ENCODE measurements around the gene MAD1L1.

MAD1L1 gene

GRCh38 chr7:2010551-2011265 is 222.0 kb downstream of the MAD1L1 start:
- no peak for DNase-seq

GRCh38 chr7:2010101-2010500 is 222.6 kb downstream of the MAD1L1 start:
- no peak for DNase-seq

GRCh38 chr7:2009541-2010001 is 223.2 kb downstream of the MAD1L1 start:
- DNase-seq: no peak

- DNase-seq: no peak
Observed at GRCh38 chr7:2008936-2009540, 223.7 kb downstream of the MAD1L1 start.

- no peak for DNase-seq
Observed at GRCh38 chr7:2008101-2008935, 224.4 kb downstream of the MAD1L1 start.

- no peak for DNase-seq
Observed at GRCh38 chr7:2007551-2007950, 225.2 kb downstream of the MAD1L1 start.

GRCh38 chr7:2006921-2007381 is 225.8 kb downstream of the MAD1L1 start:
- DNase-seq: no peak

- no peak for DNase-seq
Observed at GRCh38 chr7:2006231-2006771, 226.4 kb downstream of the MAD1L1 start.

GRCh38 chr7:2005786-2006185 is 227.0 kb downstream of the MAD1L1 start:
- DNase-seq: no peak

GRCh38 chr7:2004841-2005725 is 227.7 kb downstream of the MAD1L1 start:
- DNase-seq: no peak

- DNase-seq: no peak
Observed at GRCh38 chr7:2003931-2004812, 228.6 kb downstream of the MAD1L1 start.

- no peak for DNase-seq
Observed at GRCh38 chr7:2003451-2003930, 229.3 kb downstream of the MAD1L1 start.

GRCh38 chr7:2002561-2003450 is 229.9 kb downstream of the MAD1L1 start:
- DNase-seq: no peak

- DNase-seq: no peak
Observed at GRCh38 chr7:2001601-2002442, 230.9 kb downstream of the MAD1L1 start.

GRCh38 chr7:2000746-2001321 is 231.9 kb downstream of the MAD1L1 start:
- no peak for DNase-seq

GRCh38 chr7:2000153-2000687 is 232.5 kb downstream of the MAD1L1 start:
- DNase-seq: no peak

- no peak for DNase-seq
Observed at GRCh38 chr7:1999278-1999984, 233.3 kb downstream of the MAD1L1 start.
